GM21390 (cell line): Measurements from ENCODE around the gene TPSD1.
A peak's percentile ranks its signal among the peaks of the same experiment; 100 is the strongest.

Source experiments
- ATAC-seq: cut with Tn5 transposase; IDR thresholded peaks from one replicate; pipeline ENCODE4 v1.9.1; 2021; ENCODE audit not compliant: unreplicated experiment

The TPSD1 gene

DNA sequence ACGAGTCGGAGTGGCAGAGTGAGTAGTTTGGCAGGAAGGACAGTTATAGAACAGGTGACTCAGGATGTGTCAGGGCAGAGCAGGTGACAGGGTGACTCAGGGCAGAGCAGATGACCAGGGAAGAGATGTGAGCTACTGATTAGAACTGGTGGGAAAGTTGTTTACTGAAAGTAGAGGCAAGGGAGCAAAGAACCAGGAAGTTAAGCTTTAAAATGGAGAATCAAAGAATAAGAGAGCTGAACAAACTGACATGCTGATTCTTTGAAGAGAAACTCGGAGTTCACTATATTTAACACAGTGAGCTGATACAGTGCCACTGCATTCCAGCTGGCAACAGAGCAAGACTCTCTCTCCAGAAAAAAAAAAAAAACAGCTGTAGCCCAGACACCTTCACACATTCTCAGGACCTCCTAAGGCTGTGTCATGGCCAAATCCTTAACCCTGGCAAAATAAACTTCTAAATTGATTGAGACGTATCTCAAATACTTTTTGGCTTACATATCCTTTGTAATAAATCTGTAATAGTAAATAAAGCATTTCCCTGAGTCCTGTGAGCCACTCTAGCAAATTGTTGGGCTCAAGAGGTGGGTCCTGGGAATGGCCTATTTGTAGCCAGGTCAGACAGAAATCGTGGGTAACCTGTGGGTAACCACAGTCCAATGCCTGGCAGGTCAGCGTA is 41.3 kb downstream of the TPSD1 start:
- no peak for ATAC-seq

- no peak for ATAC-seq
These were observed 42.5 kb downstream of the TPSD1 start for GRCh38 chr16:1298406-1298805.

- no peak for ATAC-seq
These were observed 43.4 kb downstream of the TPSD1 start for GRCh38 chr16:1299012-1299867.

DNA sequence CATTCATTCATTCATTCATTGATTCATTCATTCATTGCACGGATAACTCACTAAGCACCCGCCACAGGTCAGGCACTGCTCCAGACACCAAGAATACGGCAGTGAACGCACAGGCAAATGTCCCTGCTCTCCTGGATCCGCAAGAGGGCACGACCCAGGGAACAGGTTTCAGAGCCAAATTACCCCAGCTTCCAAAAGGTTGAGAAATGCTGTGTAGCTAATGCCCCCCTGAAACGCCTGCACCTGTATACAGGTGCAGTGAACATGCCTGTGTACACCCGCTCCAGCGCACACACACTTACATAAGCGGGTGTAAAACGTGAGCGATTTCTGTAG is 44.0 kb downstream of the TPSD1 start:
- no peak for ATAC-seq

GRCh38 chr16:1300664-1301476 is 45.0 kb downstream of the TPSD1 start:
- no peak for ATAC-seq

DNA sequence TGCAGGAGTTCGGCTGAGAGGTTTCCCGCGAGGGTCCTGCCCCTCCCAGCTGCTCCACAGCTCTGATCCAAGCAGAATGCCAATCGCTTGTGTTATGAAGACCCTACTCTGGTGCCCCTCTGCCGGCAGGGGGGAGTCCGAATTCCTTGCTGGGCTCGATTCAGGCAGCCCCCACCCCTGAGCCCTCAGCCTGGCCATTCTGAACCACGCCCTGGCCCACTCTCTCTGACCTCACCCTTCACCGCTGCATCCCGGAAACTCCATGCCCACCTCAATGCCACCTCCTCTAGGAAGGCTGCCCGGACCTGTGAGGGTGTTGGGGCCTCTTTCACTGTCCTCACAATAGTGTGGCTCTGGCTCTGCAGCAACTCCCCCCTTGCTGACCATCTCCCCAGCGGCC is 45.7 kb downstream of the TPSD1 start:
- no peak for ATAC-seq

DNA sequence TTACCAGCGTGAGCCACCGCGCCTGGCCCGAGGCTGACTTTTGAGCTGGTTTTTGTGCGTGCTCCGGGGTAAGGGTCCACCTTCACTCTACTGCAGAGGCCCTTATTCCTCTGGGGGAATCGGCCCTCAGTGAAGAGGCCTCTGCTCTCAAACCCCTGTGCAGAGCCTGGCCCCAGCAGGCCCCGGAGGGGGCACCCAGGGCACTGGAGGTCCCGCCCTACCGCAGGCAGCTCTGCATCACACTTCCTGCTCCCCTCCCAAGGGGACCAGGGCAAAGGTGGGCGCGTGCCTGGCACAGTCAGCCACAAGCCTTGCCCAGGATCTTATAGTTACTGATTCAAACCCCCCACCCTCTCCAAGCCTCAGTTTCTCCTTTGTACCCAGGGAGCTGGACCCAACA is 50.0 kb downstream of the TPSD1 start:
- ATAC-seq, result no peak

DNA sequence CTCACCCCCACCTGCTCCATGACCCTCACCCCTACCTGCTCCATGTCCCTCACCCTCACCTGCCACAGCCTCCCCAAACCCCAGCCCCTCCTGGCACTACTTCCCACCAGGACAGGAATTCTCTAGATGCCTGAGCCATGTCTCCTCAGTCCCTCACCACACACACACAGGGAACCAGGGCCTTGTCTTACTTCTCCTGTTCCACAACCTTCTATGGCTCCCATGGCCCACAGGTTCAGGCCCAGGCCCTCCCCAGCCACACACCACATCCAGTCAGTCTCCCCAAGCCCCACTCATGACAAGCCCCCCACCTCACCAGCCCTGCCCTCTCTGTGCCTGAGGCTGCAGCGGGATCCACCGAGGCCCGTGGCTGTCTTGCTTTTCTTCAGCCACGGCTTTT is 50.5 kb downstream of the TPSD1 start:
- ATAC-seq, result no peak

GRCh38 chr16:1308036-1308976 is 52.4 kb downstream of the TPSD1 start:
- peak; percentile 22 for ATAC-seq
